ENCODE results near the gene HOMEZ. TPM values are rescaled to one million over a fixed set of nuclear protein-coding genes. Genes with fewer than 3 reads are reported as not detected.

HOMEZ gene
- polyA plus RNA-seq, 1 of the 3 experiments (the other 2 are of a cell fraction), result 7.7 TPM

Small RNA genes lying within 50 kb of the gene (small RNA-seq; reads per million reads assigned to genes)
- gene AL049829.1, result 0 reads per million in 7 experiments
- 0 reads per million in 7 experiments for gene RNU6-1046P

Other genes with a start within 250 kb of the HOMEZ start
- gene PSMB11, start 243.9 kb downstream of the HOMEZ start, polyA plus RNA-seq (2012; rRNA removed), result not detected in 2 replicates
- 30.8 and 36.7 TPM in 2 replicates for gene CDH24, start 228.6 kb downstream of the HOMEZ start, polyA plus RNA-seq (2012; rRNA removed)
- gene ACIN1, start 191.0 kb downstream of the HOMEZ start, polyA plus RNA-seq (2012; rRNA removed), result 159 and 195 TPM in 2 replicates
- gene C14orf119, start 190.6 kb downstream of the HOMEZ start, polyA plus RNA-seq (2012; rRNA removed), result 55.2 and 73.3 TPM in 2 replicates
- not detected in 2 replicates for gene CIROP, start 181.1 kb downstream of the HOMEZ start, polyA plus RNA-seq (2012; rRNA removed)
- gene CEBPE, start 166.9 kb downstream of the HOMEZ start, polyA plus RNA-seq (2012; rRNA removed), result not detected in 2 replicates
- gene SLC7A8, start 102.5 kb downstream of the HOMEZ start, polyA plus RNA-seq (2012; rRNA removed), result 0.96 and 1.4 TPM in 2 replicates
- gene RNF212B, start 48.2 kb downstream of the HOMEZ start, polyA plus RNA-seq (2012; rRNA removed), result not detected in 2 replicates
- 6.6 and 7.4 TPM in 2 replicates for gene PPP1R3E, start 16.7 kb upstream of the HOMEZ start, polyA plus RNA-seq (2012; rRNA removed)
- 30.6 and 49.4 TPM in 2 replicates for gene BCL2L2, start 20.7 kb upstream of the HOMEZ start, polyA plus RNA-seq (2012; rRNA removed)
- 266 and 444 TPM in 2 replicates for gene PABPN1, start 35.3 kb upstream of the HOMEZ start, polyA plus RNA-seq (2012; rRNA removed)
- gene SLC22A17, start 66.8 kb upstream of the HOMEZ start, polyA plus RNA-seq (2012; rRNA removed), result 20.6 and 27.2 TPM in 2 replicates
- gene EFS, start 79.0 kb upstream of the HOMEZ start, polyA plus RNA-seq (2012; rRNA removed), result 2.6 and 4.4 TPM in 2 replicates
- gene IL25, start 86.7 kb upstream of the HOMEZ start, polyA plus RNA-seq (2012; rRNA removed), result not detected in 2 replicates
- 0.13 TPM in 1 of 2 replicates, not detected in the other for gene CMTM5, start 90.9 kb upstream of the HOMEZ start, polyA plus RNA-seq (2012; rRNA removed)
- not detected in 2 replicates for gene MYH6, start 122.1 kb upstream of the HOMEZ start, polyA plus RNA-seq (2012; rRNA removed)
- not detected in 2 replicates for gene MYH7, start 149.5 kb upstream of the HOMEZ start, polyA plus RNA-seq (2012; rRNA removed)
- gene NGDN, start 183.6 kb upstream of the HOMEZ start, polyA plus RNA-seq (2012; rRNA removed), result 64.3 and 85.9 TPM in 2 replicates